ENCODE results near the gene TMEM120B. TPM values are rescaled to one million over a fixed set of nuclear protein-coding genes. Genes with fewer than 3 reads are reported as not detected.

TMEM120B gene
- total and polyA plus RNA-seq, 2 of the 13 experiments (the other 11 are each of a cell fraction or from before 2014, with no cell fraction given): 7.1 to 12.9 TPM

DNA sequence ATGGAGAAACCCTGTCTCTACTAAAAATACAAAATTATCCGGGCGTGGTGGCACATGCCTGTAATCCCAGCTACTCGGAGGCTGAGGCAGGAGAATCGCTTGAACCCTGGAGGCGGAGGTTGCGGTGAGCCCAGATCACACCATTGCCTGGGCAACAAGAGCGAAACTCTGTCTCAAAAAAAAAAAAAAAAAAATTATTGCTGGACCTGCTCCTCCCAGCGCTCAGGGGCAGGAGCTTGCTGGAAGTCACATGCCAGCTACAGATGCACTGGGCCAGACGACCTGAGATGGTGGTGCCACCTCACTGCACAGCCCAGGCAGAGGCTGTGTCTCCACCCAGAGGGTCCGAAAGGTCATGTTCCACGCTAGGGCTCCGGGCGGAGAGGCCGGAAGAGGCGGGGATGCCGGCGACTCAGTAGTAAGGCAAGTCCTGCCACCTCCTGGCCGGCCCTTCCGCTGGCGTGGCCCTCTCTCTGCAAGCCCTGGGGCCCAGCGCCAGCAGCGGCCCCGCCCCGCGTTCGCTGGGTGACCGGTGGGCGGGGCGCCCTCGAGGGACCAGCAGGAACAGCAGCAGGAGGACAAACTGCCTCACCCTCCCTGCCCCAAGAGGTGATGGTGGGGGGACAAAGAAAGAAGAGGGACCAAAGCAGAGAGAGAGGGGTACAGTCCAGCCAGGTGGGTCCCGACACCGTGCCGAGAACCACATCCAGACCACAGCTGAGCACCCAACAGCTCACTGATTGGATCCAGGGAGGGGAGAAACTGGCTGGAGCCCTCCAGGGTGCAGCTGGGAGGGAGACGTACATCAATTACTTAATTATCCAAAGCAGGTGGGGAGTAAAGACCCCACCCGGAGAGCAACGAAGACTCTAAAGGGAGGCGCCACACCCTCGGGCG is 84.6 kb downstream of the TMEM120B start (continued):
- TF ChIP-seq SIX1 (CRISPR knock-in tag; IDR thresholded peaks at IDR 0.05; ENCODE audit: borderline replicate concordance): peak; percentile 26; the same call in 1 of the 2 replicates
- no peak for TF ChIP-seq ZFP36L2 (CRISPR knock-in tag; IDR thresholded peaks at IDR 0.05)
- no peak for TF ChIP-seq NR1H2 (CRISPR knock-in tag; IDR thresholded peaks at IDR 0.05; ENCODE audit: borderline replicate concordance, low read depth)
- no peak for TF ChIP-seq ZNF761 (CRISPR knock-in tag; conservative IDR thresholded peaks at IDR 0.05)
- no peak for TF ChIP-seq PCBP1 (IDR thresholded peaks at IDR 0.05; ENCODE audit: borderline replicate concordance, low read depth, low read length)
- TF ChIP-seq ZNF644 (CRISPR knock-in tag; IDR thresholded peaks at IDR 0.05; ENCODE audit: low read depth): no peak
- TF ChIP-seq SALL1 (CRISPR knock-in tag; IDR thresholded peaks at IDR 0.05): peak; percentile 89
- TF ChIP-seq TBL1XR1 (IDR thresholded peaks at IDR 0.05; ENCODE audit: borderline replicate concordance, low read length, partially characterized antibody): no peak
- no peak for TF ChIP-seq XBP1 (CRISPR knock-in tag; IDR thresholded peaks at IDR 0.05)
- TF ChIP-seq SALL2 (CRISPR knock-in tag; IDR thresholded peaks at IDR 0.05): no peak; the same call in none of the 2 replicates
- peak; percentile 60 for TF ChIP-seq FOXA3 (CRISPR knock-in tag; IDR thresholded peaks at IDR 0.05)
- TF ChIP-seq KLF9 (CRISPR knock-in tag; IDR thresholded peaks at IDR 0.05; ENCODE audit: low read depth): peak; percentile 72; the same call in 1 of the 2 replicates
- no peak for TF ChIP-seq CEBPB (IDR thresholded peaks at IDR 0.05; ENCODE audit: borderline replicate concordance, low read depth, low read length)
- no peak for TF ChIP-seq ZNF382 (CRISPR knock-in tag; IDR thresholded peaks at IDR 0.05; ENCODE audit: borderline replicate concordance)
- TF ChIP-seq GABPB1 (CRISPR knock-in tag; IDR thresholded peaks at IDR 0.05): peak; percentile 95
- TF ChIP-seq ESRRA (CRISPR knock-in tag; IDR thresholded peaks at IDR 0.05; ENCODE audit: low read depth): peak; percentile 88
- TF ChIP-seq SIX4 (CRISPR knock-in tag; IDR thresholded peaks at IDR 0.05): no peak
- peak; percentile 48; the same call in 1 of the 2 replicates for TF ChIP-seq RFX1 (IDR thresholded peaks at IDR 0.05)
- TF ChIP-seq ZNF234 (CRISPR knock-in tag; conservative IDR thresholded peaks at IDR 0.05): no peak
- TF ChIP-seq RFX3 (CRISPR knock-in tag; IDR thresholded peaks at IDR 0.05): no peak
- TF ChIP-seq, protein P1, sequence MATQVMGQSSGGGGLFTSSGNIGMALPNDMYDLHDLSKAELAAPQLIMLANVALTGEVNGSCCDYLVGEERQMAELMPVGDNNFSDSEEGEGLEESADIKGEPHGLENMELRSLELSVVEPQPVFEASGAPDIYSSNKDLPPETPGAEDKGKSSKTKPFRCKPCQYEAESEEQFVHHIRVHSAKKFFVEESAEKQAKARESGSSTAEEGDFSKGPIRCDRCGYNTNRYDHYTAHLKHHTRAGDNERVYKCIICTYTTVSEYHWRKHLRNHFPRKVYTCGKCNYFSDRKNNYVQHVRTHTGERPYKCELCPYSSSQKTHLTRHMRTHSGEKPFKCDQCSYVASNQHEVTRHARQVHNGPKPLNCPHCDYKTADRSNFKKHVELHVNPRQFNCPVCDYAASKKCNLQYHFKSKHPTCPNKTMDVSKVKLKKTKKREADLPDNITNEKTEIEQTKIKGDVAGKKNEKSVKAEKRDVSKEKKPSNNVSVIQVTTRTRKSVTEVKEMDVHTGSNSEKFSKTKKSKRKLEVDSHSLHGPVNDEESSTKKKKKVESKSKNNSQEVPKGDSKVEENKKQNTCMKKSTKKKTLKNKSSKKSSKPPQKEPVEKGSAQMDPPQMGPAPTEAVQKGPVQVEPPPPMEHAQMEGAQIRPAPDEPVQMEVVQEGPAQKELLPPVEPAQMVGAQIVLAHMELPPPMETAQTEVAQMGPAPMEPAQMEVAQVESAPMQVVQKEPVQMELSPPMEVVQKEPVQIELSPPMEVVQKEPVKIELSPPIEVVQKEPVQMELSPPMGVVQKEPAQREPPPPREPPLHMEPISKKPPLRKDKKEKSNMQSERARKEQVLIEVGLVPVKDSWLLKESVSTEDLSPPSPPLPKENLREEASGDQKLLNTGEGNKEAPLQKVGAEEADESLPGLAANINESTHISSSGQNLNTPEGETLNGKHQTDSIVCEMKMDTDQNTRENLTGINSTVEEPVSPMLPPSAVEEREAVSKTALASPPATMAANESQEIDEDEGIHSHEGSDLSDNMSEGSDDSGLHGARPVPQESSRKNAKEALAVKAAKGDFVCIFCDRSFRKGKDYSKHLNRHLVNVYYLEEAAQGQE (IDR thresholded peaks at IDR 0.05; ENCODE audit: borderline replicate concordance in 1 of 2, low read depth in 1 of 2, low read length in 2 of 2): peak in 1 of 2 experiments; percentile 68; a peak in 1 of 4 replicates
- no peak; the same call in 1 of the 2 replicates for TF ChIP-seq TOPORS (CRISPR knock-in tag; IDR thresholded peaks at IDR 0.05)
- no peak for TF ChIP-seq ADNP (CRISPR knock-in tag; IDR thresholded peaks at IDR 0.05)
- no peak for TF ChIP-seq ZNF10 (CRISPR knock-in tag; IDR thresholded peaks at IDR 0.05; ENCODE audit: borderline replicate concordance, low read depth)
- peak; percentile 84 for TF ChIP-seq ZGPAT (CRISPR knock-in tag; IDR thresholded peaks at IDR 0.05)
